ENCODE measurements around the gene P2RX5.

DNA sequence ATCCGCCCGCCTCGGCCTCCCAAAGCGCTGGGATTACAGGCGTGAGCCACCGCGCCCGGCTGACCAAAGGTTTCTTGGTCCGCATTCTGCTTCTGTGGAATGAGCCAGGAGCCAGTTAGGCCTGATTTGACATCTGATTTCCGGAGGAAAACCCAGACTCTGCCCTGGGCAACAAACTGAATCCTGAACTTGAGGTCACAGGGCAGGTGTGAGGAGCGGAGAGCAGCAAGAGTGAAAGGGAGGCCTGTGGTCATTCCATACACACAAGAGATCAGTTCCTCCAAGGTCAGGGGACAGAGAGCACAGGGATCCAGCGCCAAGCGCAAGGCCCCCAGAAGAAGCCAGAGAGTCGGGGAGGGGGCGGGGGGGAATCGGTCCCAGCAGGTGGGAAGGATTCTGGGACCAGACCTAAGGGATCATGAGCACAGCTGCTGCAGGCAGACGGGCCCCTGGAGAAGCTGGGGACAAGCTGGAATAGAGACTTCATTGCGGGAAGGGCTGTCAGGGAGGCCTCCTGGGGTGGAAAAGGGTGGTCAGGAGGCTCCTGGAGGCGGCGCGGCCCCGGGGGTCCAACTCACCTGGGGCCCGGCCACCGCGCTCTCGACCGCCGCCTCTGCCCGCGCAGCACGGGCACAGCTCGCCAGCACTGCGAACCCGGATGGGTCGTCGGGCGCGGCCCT is 60.3 kb downstream of the P2RX5 start:
- TF ChIP-seq, protein P1, sequence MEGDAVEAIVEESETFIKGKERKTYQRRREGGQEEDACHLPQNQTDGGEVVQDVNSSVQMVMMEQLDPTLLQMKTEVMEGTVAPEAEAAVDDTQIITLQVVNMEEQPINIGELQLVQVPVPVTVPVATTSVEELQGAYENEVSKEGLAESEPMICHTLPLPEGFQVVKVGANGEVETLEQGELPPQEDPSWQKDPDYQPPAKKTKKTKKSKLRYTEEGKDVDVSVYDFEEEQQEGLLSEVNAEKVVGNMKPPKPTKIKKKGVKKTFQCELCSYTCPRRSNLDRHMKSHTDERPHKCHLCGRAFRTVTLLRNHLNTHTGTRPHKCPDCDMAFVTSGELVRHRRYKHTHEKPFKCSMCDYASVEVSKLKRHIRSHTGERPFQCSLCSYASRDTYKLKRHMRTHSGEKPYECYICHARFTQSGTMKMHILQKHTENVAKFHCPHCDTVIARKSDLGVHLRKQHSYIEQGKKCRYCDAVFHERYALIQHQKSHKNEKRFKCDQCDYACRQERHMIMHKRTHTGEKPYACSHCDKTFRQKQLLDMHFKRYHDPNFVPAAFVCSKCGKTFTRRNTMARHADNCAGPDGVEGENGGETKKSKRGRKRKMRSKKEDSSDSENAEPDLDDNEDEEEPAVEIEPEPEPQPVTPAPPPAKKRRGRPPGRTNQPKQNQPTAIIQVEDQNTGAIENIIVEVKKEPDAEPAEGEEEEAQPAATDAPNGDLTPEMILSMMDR (conservative IDR thresholded peaks at IDR 0.05; ENCODE audit: low read length) = no peak
- TF ChIP-seq EZH2phosphoT487 (IDR thresholded peaks at IDR 0.05; ENCODE audit: borderline replicate concordance) = no peak

Measured in Loucy (cell line).